Measurements from ENCODE around the gene ATP6AP1.

ATP6AP1 gene

GRCh38 chrX:154463611-154464220 is 35.2 kb downstream of the ATP6AP1 start:
- TF ChIP-seq CTCF (IDR thresholded peaks at IDR 0.05; ENCODE audit: low read length, missing control alignments) = no peak
- no peak for DNase-seq (ENCODE audit: low read depth)
- H3K4me3 ChIP-seq (replicated peaks; ENCODE audit: low read depth, low read length) = no peak overlapping the region

- no peak for TF ChIP-seq CTCF (IDR thresholded peaks at IDR 0.05; ENCODE audit: low read length, missing control alignments)
- no peak for DNase-seq (ENCODE audit: low read depth)
- H3K4me3 ChIP-seq (replicated peaks; ENCODE audit: low read depth, low read length) = no peak overlapping the region
Observed at GRCh38 chrX:154464806-154465365, 36.4 kb downstream of the ATP6AP1 start.

- TF ChIP-seq CTCF (IDR thresholded peaks at IDR 0.05; ENCODE audit: low read length, missing control alignments) = no peak
- no peak for DNase-seq (ENCODE audit: low read depth)
- H3K4me3 ChIP-seq (replicated peaks; ENCODE audit: low read depth, low read length) = no peak overlapping the region
Observed at GRCh38 chrX:154465601-154466000, 37.1 kb downstream of the ATP6AP1 start.

- no peak for TF ChIP-seq CTCF (IDR thresholded peaks at IDR 0.05; ENCODE audit: low read length, missing control alignments)
- no peak overlapping the region for H3K4me3 ChIP-seq (replicated peaks; ENCODE audit: low read depth, low read length)
- no peak for DNase-seq (ENCODE audit: low read depth)
Observed at GRCh38 chrX:154466036-154466435, 37.6 kb downstream of the ATP6AP1 start.

- H3K4me3 ChIP-seq (replicated peaks; ENCODE audit: low read depth, low read length) = no peak overlapping the region
- TF ChIP-seq CTCF (IDR thresholded peaks at IDR 0.05; ENCODE audit: low read length, missing control alignments) = no peak
Observed at GRCh38 chrX:154466907-154467306, 38.4 kb downstream of the ATP6AP1 start.

GRCh38 chrX:154467556-154467955 is 39.1 kb downstream of the ATP6AP1 start:
- no peak for DNase-seq (ENCODE audit: low read depth)
- no peak overlapping the region for H3K4me3 ChIP-seq (replicated peaks; ENCODE audit: low read depth, low read length)
- no peak for TF ChIP-seq CTCF (IDR thresholded peaks at IDR 0.05; ENCODE audit: low read length, missing control alignments)

More at GRCh38 chrX:154466907-154467306, 38.4 kb downstream of the ATP6AP1 start:
- no peak for DNase-seq (ENCODE audit: low read depth)

GRCh38 chrX:154468217-154468616 is 39.7 kb downstream of the ATP6AP1 start:
- no peak for TF ChIP-seq CTCF (IDR thresholded peaks at IDR 0.05; ENCODE audit: low read length, missing control alignments)
- no peak for DNase-seq (ENCODE audit: low read depth)
- H3K4me3 ChIP-seq (replicated peaks; ENCODE audit: low read depth, low read length) = no peak overlapping the region

Data from fibroblast of pulmonary artery (primary cell).